Liver (tissue), 9 donors: Measurements from ENCODE around the gene RBM33. TPM values are rescaled to one million over a fixed set of nuclear protein-coding genes. Genes with fewer than 3 reads are reported as not detected.

Experiments
- DNase-seq: peaks from one replicate; pipeline ENCODE4 v3.0.0-alpha.2; 2017; ENCODE audit warnings: low spot score
- H3K27ac ChIP-seq, 2 donors: one replicate each; pipeline ENCODE4 v1.7.0; 2013; ENCODE audit warnings: inconsistent platforms in 2 of 2, low read length in 2 of 2, control low read depth in 1 of 2, low read depth in 1 of 2, mild to moderate bottlenecking in 1 of 2
- H3K27me3 ChIP-seq, 4 donors: one replicate each; pipeline versions ENCODE4 v1.6.1 to v1.7.0; 2013; ENCODE audit warnings: low read length in 3 of 4, inconsistent platforms in 1 of 4, mild to moderate bottlenecking in 1 of 4, moderate library complexity in 1 of 4; ENCODE audit not compliant: control insufficient read depth in 4 of 4, insufficient read depth in 4 of 4
- H3K36me3 ChIP-seq, 4 donors: one replicate each; pipeline versions ENCODE4 v1.6.1 to v1.7.0; 2013; ENCODE audit warnings: low read length in 3 of 4, mild to moderate bottlenecking in 3 of 4, low read depth in 1 of 4, moderate library complexity in 1 of 4; ENCODE audit not compliant: control insufficient read depth in 4 of 4, insufficient read depth in 3 of 4
- H3K4me1 ChIP-seq, 4 donors: one replicate each; pipeline versions ENCODE4 v1.6.1 to v1.7.0; 2013; ENCODE audit warnings: low read length in 3 of 4, mild to moderate bottlenecking in 3 of 4, moderate library complexity in 1 of 4; ENCODE audit not compliant: control insufficient read depth in 4 of 4, insufficient read depth in 4 of 4
- H3K4me3 ChIP-seq, 3 donors: one replicate each; pipeline versions ENCODE4 v1.6.1 to v1.7.0; 2013; ENCODE audit warnings: low read length in 3 of 3, control low read depth in 1 of 3, low read depth in 1 of 3, mild to moderate bottlenecking in 1 of 3
- H3K9ac ChIP-seq, 2 donors: one replicate each; pipeline ENCODE4 v1.7.0; 2013; ENCODE audit warnings: low read length in 2 of 2, mild to moderate bottlenecking in 2 of 2, moderate library complexity in 2 of 2, control low read depth in 1 of 2, low read depth in 1 of 2
- H3K9me3 ChIP-seq, 4 donors: one replicate each; pipeline versions ENCODE4 v1.6.1 to v1.7.0; 2013; ENCODE audit warnings: low read length in 3 of 4; ENCODE audit not compliant: control insufficient read depth in 4 of 4
- EGR1 ChIP-seq, 2 donors: IDR thresholded peaks; 2 replicates each; pipeline ENCODE4 v1.6.1; 2016 to 2018; ENCODE audit warnings: antibody characterized with exemption in 2 of 2, low read depth in 2 of 2
- FOXA1 ChIP-seq: IDR thresholded peaks from 2 replicates; pipeline ENCODE4 v1.6.1; 2016; ENCODE audit warnings: antibody characterized with exemption
- FOXA2 ChIP-seq: IDR thresholded peaks from 2 replicates; pipeline ENCODE4 v1.6.1; 2016; ENCODE audit warnings: antibody characterized with exemption
- GABPA ChIP-seq, 2 donors: IDR thresholded peaks in 1 of 2; conservative IDR thresholded peaks in 1 of 2; 2 replicates each; pipeline ENCODE4 v1.6.1; 2016; ENCODE audit warnings: antibody characterized with exemption in 2 of 2, mild to moderate bottlenecking in 1 of 2, moderate library complexity in 1 of 2
- HNF4A ChIP-seq, 2 donors: conservative IDR thresholded peaks; 2 replicates each; pipeline ENCODE4 v1.6.1; 2016; ENCODE audit warnings: antibody characterized with exemption in 2 of 2, mild to moderate bottlenecking in 2 of 2
- HNF4G ChIP-seq: IDR thresholded peaks from 2 replicates; pipeline ENCODE4 v1.6.1; 2016; ENCODE audit warnings: antibody characterized with exemption
- JUND ChIP-seq, 2 donors: IDR thresholded peaks; 2 replicates each; pipeline ENCODE4 v1.6.1; 2016; ENCODE audit warnings: antibody characterized with exemption in 2 of 2
- NR2F2 ChIP-seq: IDR thresholded peaks from 2 replicates; pipeline ENCODE4 v1.6.1; 2016; ENCODE audit warnings: antibody characterized with exemption
- RAD21 ChIP-seq, 2 donors: IDR thresholded peaks; 2 replicates each; pipeline ENCODE4 v1.6.1; 2016; ENCODE audit warnings: antibody characterized with exemption in 2 of 2, mild to moderate bottlenecking in 2 of 2
- RXRA ChIP-seq, 2 donors: IDR thresholded peaks; 2 replicates each; pipeline ENCODE4 v1.6.1; 2017 to 2018; ENCODE audit warnings: antibody characterized with exemption in 2 of 2, mild to moderate bottlenecking in 1 of 2
- SP1 ChIP-seq: IDR thresholded peaks from 2 replicates; pipeline ENCODE4 v1.6.1; 2018; ENCODE audit warnings: antibody characterized with exemption, mild to moderate bottlenecking
- TAF1 ChIP-seq: conservative IDR thresholded peaks from 2 replicates; pipeline ENCODE4 v1.6.1; 2016; ENCODE audit warnings: antibody characterized with exemption, mild to moderate bottlenecking
- YY1 ChIP-seq: IDR thresholded peaks from 2 replicates; pipeline ENCODE4 v1.6.1; 2016; ENCODE audit warnings: antibody characterized with exemption, mild to moderate bottlenecking
- WGBS: extraction: QIAGEN DNeasy Blood & Tissue Kit; methylation state at CpG from one replicate; pipeline ENCODE4 v1.1.7; 2013; 5-methylcytosine and 5-hydroxymethylcytosine counted together
- polyA plus RNA-seq, 2 donors: library from polyadenylated mRNA; stranded (reverse) in 1 of 2; unstranded in 1 of 2; fragments of 200-250 nt in 1 of 2; fragments of >200 nt in 1 of 2; fragmentation: Nextera tagmentation in 1 of 2; extraction: Ambion mirVana in 1 of 2; gene quantifications; one replicate each; pipeline versions ENCODE4 v1.2.1 to v1.2.3, GENCODE V29; 2013 to 2015
- total RNA-seq, 2 donors: library from RNA; depleted of rRNA; stranded (reverse); fragments of >200 nt; gene quantifications; one replicate each; pipeline ENCODE4 v1.2.3, GENCODE V29; 2014
- TF ChIP-seq, protein P1 (sequence below): IDR thresholded peaks from 2 replicates; pipeline ENCODE4 v1.6.1; 2016; ENCODE audit warnings: antibody characterized with exemption
- TF ChIP-seq, protein P2 (sequence below): fragments of 150-350 bp; IDR thresholded peaks from 2 replicates; pipeline ENCODE4 v1.5.1; 2017; ENCODE audit warnings: improper control_type of control experiment, low read depth, low read length; ENCODE audit not compliant: missing input control
- TF ChIP-seq, protein P3 (sequence below): IDR thresholded peaks from 2 replicates; pipeline ENCODE4 v1.6.1; 2016; ENCODE audit warnings: antibody characterized with exemption, mild to moderate bottlenecking
- TF ChIP-seq, protein P4 (sequence below): IDR thresholded peaks from 2 replicates; pipeline ENCODE4 v1.6.1; 2016; ENCODE audit warnings: antibody characterized with exemption
- TF ChIP-seq, protein P5 (sequence below): IDR thresholded peaks from 2 replicates; pipeline ENCODE4 v1.6.1; 2016; ENCODE audit warnings: antibody characterized with exemption
- donor health status: healthy.
- donor health status: healthy.
- donor health status: healthy.
- donor health status: healthy.
- donor health status: healthy.

RBM33 gene
- total and polyA plus RNA-seq, 4 donors = 7.8 to 48.9 (median 28.2) TPM

DNA sequence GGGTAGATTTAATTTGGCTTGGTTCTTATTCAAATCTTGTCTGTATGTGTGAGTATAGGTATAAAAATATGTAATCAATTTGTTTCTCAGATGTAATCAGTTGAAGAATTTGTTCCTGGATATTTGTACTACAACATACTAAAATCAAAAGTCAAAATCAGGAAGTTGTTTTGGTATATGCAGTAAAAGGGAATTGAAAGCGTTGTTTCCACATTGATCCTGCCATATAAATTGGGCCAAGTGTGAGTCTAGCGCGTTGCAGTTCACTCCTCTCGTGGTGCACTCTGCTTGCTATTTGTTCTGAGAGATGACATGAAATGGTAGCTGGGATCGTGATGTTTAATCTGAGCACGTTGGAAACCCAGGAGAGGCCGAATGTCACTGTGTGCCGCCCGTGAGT lies 111.9 kb downstream of the RBM33 start:
- no peaks in the 10 kb centered on the region for H3K27me3 ChIP-seq
- H3K36me3 ChIP-seq = peaks cover 0 to 8% (median 2%) of the 10 kb centered on the region in 4 donors
- TF ChIP-seq, protein P1, sequence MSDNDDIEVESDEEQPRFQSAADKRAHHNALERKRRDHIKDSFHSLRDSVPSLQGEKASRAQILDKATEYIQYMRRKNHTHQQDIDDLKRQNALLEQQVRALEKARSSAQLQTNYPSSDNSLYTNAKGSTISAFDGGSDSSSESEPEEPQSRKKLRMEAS = no peak
- H3K4me3 ChIP-seq = no peak overlapping the region
- no peak for DNase-seq
- H3K9ac ChIP-seq = no peak overlapping the region
- H3K4me1 ChIP-seq = peaks cover 0 to 19% (median 11%) of the 10 kb centered on the region in 4 donors
- H3K27ac ChIP-seq = no peak overlapping the region
- 93% methylated on average over 9 of the region's 9 CpGs for WGBS
- H3K9me3 ChIP-seq = no peaks in the 10 kb centered on the region

DNA sequence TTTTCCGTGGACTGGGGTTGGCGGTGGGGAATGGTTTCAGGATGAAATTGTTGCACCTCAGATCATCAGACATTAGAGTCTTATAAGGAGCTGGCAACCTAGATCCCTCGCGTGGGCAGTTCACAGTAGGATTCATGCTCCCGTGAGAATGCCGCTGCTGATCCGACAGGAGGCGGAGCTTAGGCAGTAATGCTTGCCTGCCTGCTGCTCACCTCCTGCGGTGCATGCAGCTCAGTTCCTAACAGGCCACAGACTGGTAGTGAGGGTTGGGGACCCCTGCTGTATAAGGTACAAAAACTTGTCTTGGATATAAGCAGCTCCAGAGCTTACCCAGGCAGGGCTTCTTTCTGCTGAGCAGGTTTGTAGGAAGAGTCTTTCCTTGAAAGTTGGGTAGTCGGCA lies 113.9 kb downstream of the RBM33 start:
- H3K9ac ChIP-seq = no peak overlapping the region
- WGBS = 95% methylated on average over 10 of the region's 10 CpGs
- no peak overlapping the region for H3K27ac ChIP-seq
- H3K36me3 ChIP-seq = peaks cover 0 to 8% (median 2%) of the 10 kb centered on the region in 4 donors
- no peak for DNase-seq
- no peaks in the 10 kb centered on the region for H3K9me3 ChIP-seq
- TF ChIP-seq, protein P2, sequence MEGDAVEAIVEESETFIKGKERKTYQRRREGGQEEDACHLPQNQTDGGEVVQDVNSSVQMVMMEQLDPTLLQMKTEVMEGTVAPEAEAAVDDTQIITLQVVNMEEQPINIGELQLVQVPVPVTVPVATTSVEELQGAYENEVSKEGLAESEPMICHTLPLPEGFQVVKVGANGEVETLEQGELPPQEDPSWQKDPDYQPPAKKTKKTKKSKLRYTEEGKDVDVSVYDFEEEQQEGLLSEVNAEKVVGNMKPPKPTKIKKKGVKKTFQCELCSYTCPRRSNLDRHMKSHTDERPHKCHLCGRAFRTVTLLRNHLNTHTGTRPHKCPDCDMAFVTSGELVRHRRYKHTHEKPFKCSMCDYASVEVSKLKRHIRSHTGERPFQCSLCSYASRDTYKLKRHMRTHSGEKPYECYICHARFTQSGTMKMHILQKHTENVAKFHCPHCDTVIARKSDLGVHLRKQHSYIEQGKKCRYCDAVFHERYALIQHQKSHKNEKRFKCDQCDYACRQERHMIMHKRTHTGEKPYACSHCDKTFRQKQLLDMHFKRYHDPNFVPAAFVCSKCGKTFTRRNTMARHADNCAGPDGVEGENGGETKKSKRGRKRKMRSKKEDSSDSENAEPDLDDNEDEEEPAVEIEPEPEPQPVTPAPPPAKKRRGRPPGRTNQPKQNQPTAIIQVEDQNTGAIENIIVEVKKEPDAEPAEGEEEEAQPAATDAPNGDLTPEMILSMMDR = no peak
- TF ChIP-seq HNF4G (no peak), HNF4A (conservative IDR thresholded peaks at IDR 0.05) (no peak), YY1 (no peak), TAF1 (no peak), SP1 (no peak), RAD21 (IDR thresholded peaks at IDR 0.05) (no peak), RXRA (IDR thresholded peaks at IDR 0.05) (no peak), EGR1 (IDR thresholded peaks at IDR 0.05; ENCODE audit: low read depth in 2 of 2) (no peak), FOXA1 (no peak), GABPA (IDR thresholded peaks at IDR 0.05 in 1 of 2, conservative IDR thresholded peaks at IDR 0.05 in 1 of 2) (no peak), JUND (IDR thresholded peaks at IDR 0.05) (no peak), FOXA2 (no peak), NR2F2 (no peak)
- TF ChIP-seq, protein P3, sequence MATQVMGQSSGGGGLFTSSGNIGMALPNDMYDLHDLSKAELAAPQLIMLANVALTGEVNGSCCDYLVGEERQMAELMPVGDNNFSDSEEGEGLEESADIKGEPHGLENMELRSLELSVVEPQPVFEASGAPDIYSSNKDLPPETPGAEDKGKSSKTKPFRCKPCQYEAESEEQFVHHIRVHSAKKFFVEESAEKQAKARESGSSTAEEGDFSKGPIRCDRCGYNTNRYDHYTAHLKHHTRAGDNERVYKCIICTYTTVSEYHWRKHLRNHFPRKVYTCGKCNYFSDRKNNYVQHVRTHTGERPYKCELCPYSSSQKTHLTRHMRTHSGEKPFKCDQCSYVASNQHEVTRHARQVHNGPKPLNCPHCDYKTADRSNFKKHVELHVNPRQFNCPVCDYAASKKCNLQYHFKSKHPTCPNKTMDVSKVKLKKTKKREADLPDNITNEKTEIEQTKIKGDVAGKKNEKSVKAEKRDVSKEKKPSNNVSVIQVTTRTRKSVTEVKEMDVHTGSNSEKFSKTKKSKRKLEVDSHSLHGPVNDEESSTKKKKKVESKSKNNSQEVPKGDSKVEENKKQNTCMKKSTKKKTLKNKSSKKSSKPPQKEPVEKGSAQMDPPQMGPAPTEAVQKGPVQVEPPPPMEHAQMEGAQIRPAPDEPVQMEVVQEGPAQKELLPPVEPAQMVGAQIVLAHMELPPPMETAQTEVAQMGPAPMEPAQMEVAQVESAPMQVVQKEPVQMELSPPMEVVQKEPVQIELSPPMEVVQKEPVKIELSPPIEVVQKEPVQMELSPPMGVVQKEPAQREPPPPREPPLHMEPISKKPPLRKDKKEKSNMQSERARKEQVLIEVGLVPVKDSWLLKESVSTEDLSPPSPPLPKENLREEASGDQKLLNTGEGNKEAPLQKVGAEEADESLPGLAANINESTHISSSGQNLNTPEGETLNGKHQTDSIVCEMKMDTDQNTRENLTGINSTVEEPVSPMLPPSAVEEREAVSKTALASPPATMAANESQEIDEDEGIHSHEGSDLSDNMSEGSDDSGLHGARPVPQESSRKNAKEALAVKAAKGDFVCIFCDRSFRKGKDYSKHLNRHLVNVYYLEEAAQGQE = no peak
- TF ChIP-seq, protein P4, sequence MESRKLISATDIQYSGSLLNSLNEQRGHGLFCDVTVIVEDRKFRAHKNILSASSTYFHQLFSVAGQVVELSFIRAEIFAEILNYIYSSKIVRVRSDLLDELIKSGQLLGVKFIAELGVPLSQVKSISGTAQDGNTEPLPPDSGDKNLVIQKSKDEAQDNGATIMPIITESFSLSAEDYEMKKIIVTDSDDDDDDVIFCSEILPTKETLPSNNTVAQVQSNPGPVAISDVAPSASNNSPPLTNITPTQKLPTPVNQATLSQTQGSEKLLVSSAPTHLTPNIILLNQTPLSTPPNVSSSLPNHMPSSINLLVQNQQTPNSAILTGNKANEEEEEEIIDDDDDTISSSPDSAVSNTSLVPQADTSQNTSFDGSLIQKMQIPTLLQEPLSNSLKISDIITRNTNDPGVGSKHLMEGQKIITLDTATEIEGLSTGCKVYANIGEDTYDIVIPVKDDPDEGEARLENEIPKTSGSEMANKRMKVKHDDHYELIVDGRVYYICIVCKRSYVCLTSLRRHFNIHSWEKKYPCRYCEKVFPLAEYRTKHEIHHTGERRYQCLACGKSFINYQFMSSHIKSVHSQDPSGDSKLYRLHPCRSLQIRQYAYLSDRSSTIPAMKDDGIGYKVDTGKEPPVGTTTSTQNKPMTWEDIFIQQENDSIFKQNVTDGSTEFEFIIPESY = no peak
- TF ChIP-seq, protein P5, sequence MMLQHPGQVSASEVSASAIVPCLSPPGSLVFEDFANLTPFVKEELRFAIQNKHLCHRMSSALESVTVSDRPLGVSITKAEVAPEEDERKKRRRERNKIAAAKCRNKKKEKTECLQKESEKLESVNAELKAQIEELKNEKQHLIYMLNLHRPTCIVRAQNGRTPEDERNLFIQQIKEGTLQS = no peak
- TF ChIP-seq, protein P1 = no peak
- H3K27me3 ChIP-seq = no peaks in the 10 kb centered on the region
- H3K4me3 ChIP-seq = no peak overlapping the region
- peaks cover 0 to 13% (median 4%) of the 10 kb centered on the region in 4 donors for H3K4me1 ChIP-seq
